Measurements from ENCODE around the gene ARRDC3.
"Not testable (repeated sequence)": the region's sequence is repeated elsewhere in the genome, so short reads cannot be mapped to it uniquely, and the experiment has no call there.

The ARRDC3 gene

DNA sequence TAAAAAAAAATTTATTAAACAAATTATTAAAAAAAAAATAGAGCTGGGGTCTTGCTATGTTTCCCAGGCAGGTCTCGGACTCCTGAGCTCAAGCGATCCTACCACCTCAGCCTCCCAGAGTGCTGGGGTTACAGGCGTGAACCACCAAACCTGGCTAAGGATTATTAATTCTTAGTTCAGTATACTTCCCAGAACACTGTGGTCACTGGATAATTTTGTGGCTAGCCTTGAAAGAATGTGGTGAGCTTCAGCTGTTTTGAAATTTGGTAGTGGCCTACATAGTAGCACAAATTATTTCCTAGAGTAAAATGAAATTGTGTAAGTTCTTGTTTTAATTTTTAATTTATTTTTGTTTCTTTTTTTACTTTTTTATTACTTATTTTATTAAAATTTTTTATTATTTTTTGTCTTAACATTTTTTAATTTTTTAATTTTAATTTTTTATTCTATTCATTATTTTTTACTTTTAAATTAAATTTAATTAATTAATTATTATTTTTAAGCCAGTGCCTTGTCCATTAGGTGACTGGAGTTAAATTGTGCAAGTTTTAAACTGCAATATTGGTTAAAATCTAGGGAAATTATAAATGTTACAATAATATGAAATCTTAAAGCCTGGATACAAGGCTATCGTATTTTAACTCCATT is 23.0 kb downstream of the ARRDC3 start:
- no peak for DNase-seq (ENCODE audit: low read depth in 2 of 2)

DNA sequence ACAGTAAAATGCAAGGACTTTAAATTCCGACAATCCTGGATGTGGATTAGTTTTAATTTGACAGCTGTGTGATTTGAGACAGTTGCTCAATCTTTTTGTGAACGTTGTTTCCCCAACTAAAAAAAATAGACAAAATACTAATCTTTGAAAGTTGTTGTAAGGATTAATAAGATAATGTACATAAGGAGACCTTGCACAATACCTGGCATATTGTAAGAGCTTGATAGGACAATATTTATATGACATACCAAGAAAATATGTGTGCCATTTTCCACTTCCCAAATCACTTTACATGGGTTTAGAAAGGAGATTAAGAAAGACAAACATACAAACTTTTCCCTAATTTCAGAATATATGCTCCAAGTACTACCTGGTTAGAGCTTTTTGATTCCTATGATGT is 25.3 kb downstream of the ARRDC3 start:
- no peak for DNase-seq (ENCODE audit: low read depth in 2 of 2)

DNA sequence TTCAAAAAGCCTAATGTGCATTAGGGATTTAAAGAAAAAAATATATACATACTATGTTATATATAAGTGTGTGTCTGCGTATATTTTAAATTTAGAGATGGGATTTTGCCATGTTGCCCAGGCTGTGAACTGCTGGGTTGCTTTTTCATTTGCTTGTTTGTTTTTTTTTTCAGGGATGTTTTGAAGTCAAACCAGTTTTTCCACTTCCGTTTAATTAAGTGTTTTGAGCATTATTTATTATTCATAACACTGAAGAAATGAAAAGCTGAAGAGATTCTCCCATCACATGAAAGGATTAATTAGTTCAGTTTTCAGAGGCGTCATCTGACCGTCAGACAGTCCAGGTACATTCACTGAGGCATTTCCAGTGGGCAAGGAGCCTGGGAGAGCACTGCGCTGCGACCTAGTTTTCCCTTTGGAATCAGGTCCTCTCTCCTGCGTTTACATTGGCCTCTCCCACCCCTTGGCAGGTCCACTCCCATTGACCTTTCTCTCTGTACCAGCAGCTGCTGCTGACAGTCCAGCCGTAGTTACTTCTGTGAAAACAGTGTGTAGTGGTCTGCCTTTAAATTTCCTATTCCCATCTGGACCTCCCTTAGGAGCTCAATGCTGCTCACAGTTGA is 26.0 kb downstream of the ARRDC3 start:
- no peak for DNase-seq (ENCODE audit: low read depth in 2 of 2)

DNA sequence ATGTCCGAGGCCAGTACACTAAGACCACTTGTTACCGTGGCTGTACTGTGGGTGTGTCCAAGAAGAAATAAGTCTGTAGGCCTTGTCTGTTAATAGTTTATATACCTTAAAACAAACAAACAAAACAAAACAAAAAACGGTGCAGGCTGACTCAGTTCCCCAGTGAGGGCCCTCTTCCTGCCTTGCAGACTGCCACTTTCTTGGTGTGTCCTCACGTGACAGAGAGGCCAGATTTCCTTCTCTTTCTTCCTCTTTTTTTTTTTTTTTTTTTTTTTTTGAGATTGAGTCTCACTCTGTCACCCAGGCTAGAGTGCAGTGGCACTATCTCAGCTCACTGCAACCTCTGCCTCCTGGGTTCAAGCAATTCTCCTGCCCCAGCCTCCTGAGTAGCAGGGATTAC is 28.2 kb downstream of the ARRDC3 start:
- not testable (repeated sequence) for DNase-seq (ENCODE audit: low read depth in 2 of 2)

DNA sequence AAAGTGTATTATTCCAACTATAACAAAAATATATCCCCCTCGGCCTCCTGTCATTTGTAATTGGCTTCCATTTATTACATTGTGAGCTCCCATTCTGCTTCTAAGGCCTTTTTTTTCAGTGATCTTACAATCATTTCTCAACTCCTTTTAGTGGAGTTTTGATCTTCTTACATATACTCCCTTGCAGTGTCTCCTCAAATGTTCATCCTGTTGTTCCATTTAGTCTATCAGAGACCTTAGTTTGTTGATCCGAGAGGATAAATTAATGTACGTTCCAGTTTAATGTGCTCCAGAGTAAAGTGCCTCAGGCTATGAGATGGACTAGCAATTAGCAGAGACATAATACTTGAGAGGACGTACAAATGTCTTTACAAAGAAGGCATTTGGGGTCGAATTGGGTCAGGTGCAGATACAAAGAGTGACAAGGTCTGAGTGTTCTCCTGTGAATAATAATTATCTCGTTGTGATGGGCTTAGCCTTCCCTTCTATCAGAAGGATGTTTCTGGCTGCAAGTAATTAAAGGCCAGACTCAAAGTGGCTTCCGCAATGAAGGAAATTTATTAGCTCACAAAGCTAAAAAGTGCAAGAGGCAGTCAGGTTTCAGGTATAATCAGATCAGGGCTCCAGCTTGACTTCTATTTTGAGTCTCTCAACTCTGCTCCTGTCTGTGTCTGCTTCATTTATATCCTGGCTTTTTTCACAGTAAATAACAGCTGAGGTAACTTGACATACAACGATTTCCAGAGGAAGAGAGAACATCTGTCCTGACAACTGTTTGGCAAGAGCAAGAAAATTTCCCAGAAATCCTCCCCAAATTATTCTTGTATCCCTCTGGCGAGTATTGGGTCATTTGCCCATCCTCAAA is 30.1 kb downstream of the ARRDC3 start:
- DNase-seq (ENCODE audit: low read depth in 2 of 2) = no peak

DNA sequence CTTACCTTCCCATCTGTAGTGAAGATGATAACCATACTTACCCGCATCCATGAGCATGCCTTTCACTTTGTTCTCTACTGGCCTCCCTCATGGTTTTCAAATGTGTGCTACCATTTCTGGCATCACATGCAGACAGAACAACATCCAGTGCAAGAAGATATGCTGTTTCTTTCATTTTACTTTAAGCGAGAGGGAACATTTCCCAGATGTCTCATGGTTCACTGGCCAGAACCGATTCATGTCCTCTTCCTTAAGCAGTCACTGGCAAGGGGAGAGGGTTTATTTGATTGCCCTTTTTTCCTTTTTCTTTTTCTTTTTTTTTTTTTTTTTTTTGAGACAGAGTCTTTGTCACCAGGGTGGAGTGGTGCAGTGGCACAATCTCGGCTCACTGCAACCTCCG is 37.7 kb downstream of the ARRDC3 start:
- no peak for DNase-seq (ENCODE audit: low read depth in 2 of 2)

DNA sequence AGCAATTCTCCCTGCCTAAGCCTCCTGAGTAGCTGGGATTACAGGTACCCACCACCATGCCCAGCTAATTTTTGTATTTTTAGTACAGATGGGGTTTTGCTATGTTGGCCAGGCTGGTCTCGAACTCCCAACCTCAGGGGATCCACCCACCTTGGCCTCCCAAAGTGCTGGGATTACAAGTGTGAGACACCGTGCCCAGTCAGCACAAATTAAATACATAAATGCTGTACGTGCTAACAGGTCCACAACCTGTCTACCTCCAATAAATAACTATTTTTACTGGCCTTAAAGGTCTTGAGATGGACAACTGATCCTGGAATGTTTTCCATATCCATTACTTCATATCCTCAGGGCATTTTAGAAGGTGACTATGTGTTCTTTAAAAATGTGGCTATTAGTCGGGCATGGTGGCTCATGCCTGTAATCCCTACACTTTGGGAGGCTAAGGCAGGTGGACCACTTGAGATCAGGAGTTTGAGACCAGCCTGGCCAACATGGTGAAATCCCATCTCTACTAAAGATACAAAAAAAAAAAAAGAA is 38.4 kb downstream of the ARRDC3 start:
- DNase-seq (ENCODE audit: low read depth in 2 of 2) = not testable (repeated sequence)

DNA sequence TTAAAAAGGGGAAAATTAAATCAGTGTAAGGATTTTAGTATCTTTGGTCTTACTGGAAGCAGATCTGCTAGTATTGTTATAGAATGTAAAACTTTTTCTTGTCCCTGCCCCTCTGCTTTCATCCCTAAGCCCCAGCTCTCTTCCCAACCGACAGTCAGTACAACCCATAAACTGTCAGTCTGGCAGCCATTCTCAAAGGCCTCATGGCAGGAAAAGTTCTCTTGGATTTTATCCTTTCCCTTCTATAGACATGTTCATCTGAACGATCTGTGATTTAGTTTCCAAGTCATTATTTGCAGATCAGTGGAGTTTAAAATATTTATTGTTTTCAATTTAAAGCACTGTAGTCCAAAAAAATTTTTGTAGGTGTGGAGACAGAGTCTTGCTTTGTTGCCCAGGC is 39.2 kb downstream of the ARRDC3 start:
- DNase-seq (ENCODE audit: low read depth in 2 of 2) = no peak

DNA sequence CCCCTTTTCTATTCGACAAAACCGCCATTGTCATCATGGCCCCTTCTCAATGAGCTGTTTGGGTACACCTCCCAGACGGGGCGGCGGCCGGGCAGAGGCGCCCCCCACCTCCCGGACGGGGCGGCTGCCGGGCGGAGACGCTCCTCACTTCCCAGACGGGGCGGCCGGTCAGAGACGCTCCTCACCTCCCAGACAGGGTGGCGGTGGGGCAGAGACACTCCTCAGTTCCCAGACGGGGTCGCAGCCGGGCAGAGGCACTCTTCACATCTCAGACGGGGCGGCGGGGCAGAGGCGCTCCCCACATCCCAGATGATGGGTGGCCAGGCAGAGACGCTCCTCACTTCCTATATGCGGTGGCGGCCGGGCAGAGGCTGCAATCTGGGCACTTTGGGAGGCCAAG is 40.2 kb downstream of the ARRDC3 start:
- not testable (repeated sequence) for DNase-seq (ENCODE audit: low read depth in 2 of 2)

DNA sequence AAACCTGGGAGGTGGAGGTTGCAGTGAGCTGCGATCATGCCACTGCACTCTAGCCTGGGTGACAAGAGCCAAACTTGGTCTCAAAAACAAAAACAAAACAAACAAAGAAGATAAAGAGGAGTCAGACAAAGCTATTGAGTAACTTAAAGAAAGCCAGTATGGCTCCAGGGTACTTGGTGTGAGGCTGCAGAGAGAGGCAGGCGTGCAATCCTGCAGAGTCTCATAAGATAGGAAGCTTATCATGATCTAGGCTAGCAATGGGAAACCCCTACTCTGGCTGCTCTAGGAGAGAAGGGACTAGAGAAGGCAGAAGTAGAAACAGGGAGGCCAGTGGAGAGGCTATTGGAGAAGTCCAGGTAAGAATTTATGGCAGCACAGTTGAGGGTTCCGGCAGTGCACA is 42.0 kb downstream of the ARRDC3 start:
- no peak for DNase-seq (ENCODE audit: low read depth in 2 of 2)

DNA sequence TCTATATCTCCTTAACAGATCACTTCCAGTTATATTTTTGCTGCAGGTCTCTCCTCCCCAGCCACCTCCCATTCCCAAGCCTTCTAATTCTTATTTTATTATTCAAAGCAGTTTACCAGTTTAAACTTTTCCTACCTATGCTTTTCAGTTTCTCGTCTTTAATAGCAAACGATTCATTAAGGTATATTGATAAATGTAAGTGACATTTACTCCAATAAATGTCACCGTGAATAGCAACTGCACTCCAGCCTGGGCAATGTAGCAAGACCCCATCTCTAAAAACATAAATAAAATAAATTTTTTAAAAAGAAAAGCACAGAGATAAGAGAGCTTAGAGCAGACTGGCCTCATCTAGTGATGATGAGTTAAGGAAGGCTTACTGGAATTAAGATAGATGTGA is 42.6 kb downstream of the ARRDC3 start:
- DNase-seq (ENCODE audit: low read depth in 2 of 2) = no peak

DNA sequence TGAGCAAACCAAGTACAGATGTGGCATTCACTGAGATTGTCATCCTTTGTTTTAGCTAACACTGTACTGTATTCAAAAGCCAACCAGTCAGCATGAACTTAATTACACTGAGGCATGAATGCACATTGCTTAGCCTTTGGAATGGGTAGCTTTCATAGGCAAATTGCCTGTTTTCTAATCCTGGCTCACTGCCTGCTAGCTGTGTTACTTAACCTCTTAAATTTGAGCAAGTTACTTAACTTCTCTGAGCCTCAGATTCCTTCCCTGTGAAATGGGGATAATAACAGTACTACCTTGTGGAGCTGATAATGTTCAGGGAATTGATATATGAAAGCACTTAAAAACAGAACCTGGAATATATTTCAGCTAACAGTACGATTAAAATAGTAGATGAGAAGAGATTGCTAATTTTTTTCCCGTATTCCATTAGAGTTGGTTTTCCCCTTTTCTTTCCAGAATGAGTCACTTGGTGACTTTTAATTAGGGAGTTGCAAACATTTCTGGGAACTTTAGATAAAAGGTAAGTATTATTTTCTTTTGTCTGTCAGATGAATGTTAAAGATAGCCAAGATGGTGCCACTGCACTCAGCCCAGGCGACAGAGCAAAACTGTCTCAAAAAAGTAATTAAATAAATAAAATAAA is 43.9 kb downstream of the ARRDC3 start:
- no peak for DNase-seq (ENCODE audit: low read depth in 2 of 2)

DNA sequence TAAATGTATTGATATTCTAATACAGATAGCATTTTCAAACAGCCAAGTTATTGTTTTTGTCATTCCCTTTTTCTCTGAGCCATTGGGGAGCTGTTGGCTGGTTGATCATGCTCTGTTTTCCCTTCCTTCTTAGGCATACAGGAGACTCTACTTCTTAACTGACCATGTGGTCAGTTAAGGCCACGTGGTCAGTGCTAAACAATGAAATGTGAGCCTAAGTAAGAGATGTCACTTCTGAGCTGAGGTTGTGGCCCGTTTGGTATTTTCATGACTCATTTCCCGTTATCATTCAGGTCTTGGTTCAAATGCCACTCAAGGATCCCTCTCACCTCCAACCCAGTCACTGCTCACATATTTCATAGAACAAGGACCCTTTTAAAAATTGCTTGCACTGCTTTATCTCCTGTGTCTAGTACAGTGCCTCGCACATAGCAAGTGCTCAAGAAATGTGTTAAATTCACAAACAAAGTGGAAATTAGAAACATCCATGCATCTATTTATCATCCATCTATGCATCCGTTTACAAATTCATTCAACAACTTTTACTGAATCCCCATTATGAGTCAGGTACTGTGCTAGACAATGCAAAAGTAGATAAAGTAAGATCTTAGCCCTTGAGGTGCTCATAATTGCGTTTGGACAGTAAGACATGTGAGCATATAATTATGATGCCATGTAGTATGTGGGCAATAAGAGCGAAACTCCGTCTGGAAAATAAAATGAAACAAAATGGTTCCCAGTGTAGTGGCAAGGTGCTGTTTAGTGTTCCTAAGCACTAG is 50.7 kb downstream of the ARRDC3 start:
- DNase-seq (ENCODE audit: low read depth in 2 of 2) = no peak

DNA sequence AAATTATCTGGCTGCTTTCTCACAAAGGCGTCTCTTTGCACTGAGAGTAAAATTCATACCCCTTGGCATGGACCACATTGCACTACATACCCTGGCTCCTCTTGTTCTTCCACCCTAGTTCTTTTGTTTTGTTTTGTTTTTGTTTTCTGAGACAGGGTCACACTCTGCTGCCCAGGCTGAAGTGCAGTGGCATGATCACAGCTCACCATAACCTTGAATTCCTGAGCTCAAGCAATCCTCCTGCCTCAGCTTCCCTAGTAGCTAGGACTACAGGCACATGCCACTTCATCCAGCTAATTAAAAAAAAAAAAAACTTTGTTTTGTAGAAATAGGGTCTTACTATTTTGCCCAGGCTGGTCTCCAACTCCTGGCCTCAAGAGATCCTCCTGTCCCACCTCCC is 51.4 kb downstream of the ARRDC3 start:
- DNase-seq (ENCODE audit: low read depth in 2 of 2) = no peak

DNA sequence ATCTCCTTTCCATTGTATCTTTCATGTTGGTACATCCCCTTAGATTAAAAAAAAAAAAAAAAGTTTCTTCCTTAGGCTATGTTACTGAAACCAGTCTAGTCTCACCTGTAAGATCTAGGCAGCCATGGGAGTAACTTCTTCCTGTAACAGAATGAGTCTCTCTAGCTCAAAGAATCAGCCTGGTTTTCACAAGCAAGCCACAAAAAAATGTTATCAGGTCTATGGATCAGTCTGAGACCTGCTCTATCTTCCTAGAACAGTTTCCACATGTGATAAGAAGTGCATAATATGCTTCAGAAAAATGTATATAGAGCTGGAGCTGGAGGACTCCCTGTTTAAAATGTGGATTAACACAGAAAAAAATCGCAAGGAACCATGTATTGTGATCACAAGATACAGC is 53.8 kb downstream of the ARRDC3 start:
- DNase-seq (ENCODE audit: low read depth in 2 of 2) = no peak

DNA sequence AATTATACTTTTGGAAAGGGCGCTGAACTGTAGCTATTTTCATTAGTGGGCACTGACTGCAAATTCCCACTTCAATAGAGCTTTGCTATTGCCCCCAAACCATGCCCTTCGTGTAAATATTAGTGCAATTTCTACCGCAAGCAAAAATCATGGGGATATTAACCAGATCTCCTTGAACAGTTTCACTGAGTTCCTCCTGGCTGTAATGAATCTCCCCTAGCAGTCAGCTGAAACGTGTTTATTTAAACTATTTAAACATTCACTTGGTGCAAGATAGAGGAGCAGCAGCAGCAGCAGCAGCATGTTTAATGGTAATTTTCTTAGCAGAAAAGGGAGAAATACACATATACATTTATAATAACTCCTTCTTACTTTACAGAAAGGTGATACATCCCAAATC is 54.4 kb downstream of the ARRDC3 start:
- no peak for DNase-seq (ENCODE audit: low read depth in 2 of 2)

DNA sequence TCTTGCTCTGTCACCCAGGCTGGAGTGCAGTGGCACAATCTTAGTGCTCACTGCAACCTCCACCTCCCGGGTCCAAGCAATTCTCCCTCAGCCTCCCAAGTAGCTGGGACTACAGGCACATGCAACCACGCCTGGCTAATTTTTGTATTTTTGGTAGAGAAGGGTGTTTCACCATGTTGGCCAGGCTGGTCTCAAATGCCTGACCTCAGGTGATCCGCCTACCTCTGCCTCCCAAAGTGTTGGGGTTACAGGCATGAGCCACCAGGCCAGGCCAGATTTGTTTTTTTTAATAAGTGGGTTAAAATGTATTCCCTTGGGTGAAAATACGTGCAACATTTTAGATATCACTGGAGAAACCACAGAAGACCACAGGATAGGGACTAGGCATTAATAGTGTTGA is 60.1 kb downstream of the ARRDC3 start:
- DNase-seq (ENCODE audit: low read depth in 2 of 2) = not testable (repeated sequence)

DNA sequence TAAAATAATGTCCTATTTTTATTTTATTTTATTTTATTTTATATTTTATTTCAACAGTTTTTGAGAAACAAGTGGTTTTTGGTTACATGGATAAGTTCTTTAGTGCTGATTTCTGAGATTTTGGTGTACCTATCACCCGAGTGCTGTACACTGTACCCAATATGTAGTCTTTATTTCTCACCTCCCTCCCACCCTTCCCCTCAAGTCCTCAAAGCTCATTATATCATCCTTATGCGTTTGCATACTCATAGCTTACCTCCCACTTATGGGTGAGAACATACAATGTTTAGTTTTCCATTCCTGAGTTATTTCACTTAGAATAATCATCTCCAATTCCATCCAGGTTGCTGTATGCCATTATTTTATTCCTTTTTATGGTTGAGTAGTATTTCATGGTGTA is 63.5 kb downstream of the ARRDC3 start:
- no peak for DNase-seq (ENCODE audit: low read depth in 2 of 2)

DNA sequence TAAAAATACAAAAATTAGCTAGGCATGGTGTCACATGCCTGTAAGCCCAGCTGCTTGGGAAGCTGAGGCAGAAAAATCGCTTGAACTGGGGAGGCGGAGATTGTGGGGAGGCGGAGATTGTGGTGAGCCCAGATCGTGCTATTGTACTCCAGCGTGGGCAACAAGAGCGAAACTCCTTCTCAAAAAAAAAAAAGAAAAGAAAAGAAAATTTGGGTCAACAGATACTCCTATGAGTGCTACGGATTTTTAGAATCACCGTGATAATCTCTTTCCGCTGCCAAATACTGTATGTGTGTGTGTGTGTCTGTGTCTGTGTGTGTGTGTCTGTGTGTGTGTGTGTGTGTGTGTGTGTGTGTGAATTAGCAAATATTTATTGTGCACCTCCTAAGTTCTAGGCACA is 64.4 kb downstream of the ARRDC3 start:
- DNase-seq (ENCODE audit: low read depth in 2 of 2) = peak in 1 of 2 donors; percentile 22

Measured in stimulated activated CD4-positive, alpha-beta T cell treated with anti-CD3 and anti-CD28 coated beads, Interleukin-4, amount 100 ng/mL, for 48 hours (primary cell).